ENCODE data around the gene PITPNC1. TPM values are rescaled to one million over a fixed set of nuclear protein-coding genes. Genes with fewer than 3 reads are reported as not detected.
A peak's percentile ranks its signal among the peaks of the same experiment; 100 is the strongest.

PITPNC1 gene
- total RNA-seq, 1 experiment from 2014 or later = 20.8 TPM

DNA sequence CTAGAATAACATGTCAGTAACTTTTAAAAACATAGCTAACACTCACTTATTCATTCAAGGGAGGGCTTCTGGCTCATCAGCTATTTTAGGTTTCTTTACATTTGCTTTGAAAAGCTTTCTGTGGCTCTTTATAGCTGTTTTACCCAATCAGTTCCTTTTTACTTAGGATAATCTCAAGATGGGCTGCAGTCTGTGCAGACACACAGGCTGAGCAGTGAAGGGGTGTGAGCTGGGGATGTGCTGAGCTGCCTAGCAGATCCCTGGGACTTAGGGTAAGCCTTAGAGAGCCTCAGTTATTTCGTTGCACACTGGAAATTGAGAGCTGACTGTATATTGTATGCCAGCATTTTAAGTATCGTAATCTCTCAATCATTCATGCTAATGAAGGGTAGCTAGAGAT is 310.4 kb downstream of the PITPNC1 start:
- in situ Hi-C loops (cut with HindIII; ENCODE audit: low pct_unique_long_range_greater_than_20kb, low sequenced_read_pairs) = no loop called here
- intact Hi-C loops (cut with micrococcal nuclease; ENCODE audit: unreplicated experiment) = no loop called here
- CTCF ChIA-PET = interaction anchor here (0.6 kb wide), 1 partner anchor 80 kb away, joined by 8 read pairs; no protein-coding TSS in a partner anchor

GRCh38 chr17:67689534-67690177 is 312.6 kb downstream of the PITPNC1 start:
- TF ChIP-seq SIN3A (IDR thresholded peaks at IDR 0.05; ENCODE audit: borderline replicate concordance, insufficient read depth, low read depth, low read length) (no peak), POLR2AphosphoS5 (IDR thresholded peaks at IDR 0.05; ENCODE audit: low read depth, low read length) (no peak), REST (IDR thresholded peaks at IDR 0.05; ENCODE audit: insufficient read depth in 1 of 2, low read depth in 2 of 2, low read length in 1 of 2) (no peak), TCF7L2 (IDR thresholded peaks at IDR 0.05; ENCODE audit: low read depth, low read length) (no peak)
- TF ChIP-seq, protein P1, sequence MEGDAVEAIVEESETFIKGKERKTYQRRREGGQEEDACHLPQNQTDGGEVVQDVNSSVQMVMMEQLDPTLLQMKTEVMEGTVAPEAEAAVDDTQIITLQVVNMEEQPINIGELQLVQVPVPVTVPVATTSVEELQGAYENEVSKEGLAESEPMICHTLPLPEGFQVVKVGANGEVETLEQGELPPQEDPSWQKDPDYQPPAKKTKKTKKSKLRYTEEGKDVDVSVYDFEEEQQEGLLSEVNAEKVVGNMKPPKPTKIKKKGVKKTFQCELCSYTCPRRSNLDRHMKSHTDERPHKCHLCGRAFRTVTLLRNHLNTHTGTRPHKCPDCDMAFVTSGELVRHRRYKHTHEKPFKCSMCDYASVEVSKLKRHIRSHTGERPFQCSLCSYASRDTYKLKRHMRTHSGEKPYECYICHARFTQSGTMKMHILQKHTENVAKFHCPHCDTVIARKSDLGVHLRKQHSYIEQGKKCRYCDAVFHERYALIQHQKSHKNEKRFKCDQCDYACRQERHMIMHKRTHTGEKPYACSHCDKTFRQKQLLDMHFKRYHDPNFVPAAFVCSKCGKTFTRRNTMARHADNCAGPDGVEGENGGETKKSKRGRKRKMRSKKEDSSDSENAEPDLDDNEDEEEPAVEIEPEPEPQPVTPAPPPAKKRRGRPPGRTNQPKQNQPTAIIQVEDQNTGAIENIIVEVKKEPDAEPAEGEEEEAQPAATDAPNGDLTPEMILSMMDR (IDR thresholded peaks at IDR 0.05) = peak; percentile 69; the same call in 1 of the 2 replicates
- BruUV-seq (replicated peaks) = no TSS peak
- no peaks in the 10 kb centered on the region for H3K27me3 ChIP-seq (ENCODE audit: control insufficient read depth, insufficient read depth, low read length)
- ChIA-PET POLR2A (no interaction called here), CTCF (interaction anchor here (0.5 to 0.7 kb wide), 2 partner anchors 81 to 305 kb away, joined by 3 to 5 read pairs; no protein-coding TSS in a partner anchor)
- in situ Hi-C loops (cut with HindIII; ENCODE audit: low pct_unique_long_range_greater_than_20kb, low sequenced_read_pairs) = no loop called here
- intact Hi-C loops (cut with micrococcal nuclease; ENCODE audit: unreplicated experiment) = loop anchor here (2.0 kb wide), 1 partner anchor 315 kb away; no protein-coding TSS in a partner anchor
- no peaks in the 10 kb centered on the region for H3K9me3 ChIP-seq (ENCODE audit: control insufficient read depth, insufficient read depth, low read depth, low read length)
- H3K27ac ChIP-seq (ENCODE audit: low read length) = no peak overlapping the region
- no peaks in the 10 kb centered on the region for H3K36me3 ChIP-seq (ENCODE audit: control insufficient read depth, insufficient read depth, low read length)
- H3K4me3 ChIP-seq (ENCODE audit: low read depth in 2 of 2, low read length in 2 of 2) = no peak overlapping the region
- no peaks in the 10 kb centered on the region for H3K4me1 ChIP-seq (ENCODE audit: control insufficient read depth, insufficient read depth, low read length)
- ATAC-seq (no peak), DNase-seq (ENCODE audit: low read depth, low spot score) (peak; percentile 22)

More for the DNA sequence above, 310.4 kb downstream of the PITPNC1 start:
- no peaks in the 10 kb centered on the region for H3K9me3 ChIP-seq (ENCODE audit: control insufficient read depth, insufficient read depth, low read depth, low read length)
- POLR2A ChIA-PET = interaction anchor here (0.6 to 0.7 kb wide), 2 partner anchors 404 to 1471 kb away, joined by 4 read pairs; no protein-coding TSS in a partner anchor
- H3K27ac ChIP-seq (ENCODE audit: low read length) = no peak overlapping the region
- ATAC-seq (no peak), DNase-seq (ENCODE audit: low read depth, low spot score) (no peak)
- no TSS peak for BruUV-seq (replicated peaks)
- no peaks in the 10 kb centered on the region for H3K4me1 ChIP-seq (ENCODE audit: control insufficient read depth, insufficient read depth, low read length)
- H3K27me3 ChIP-seq (ENCODE audit: control insufficient read depth, insufficient read depth, low read length) = no peaks in the 10 kb centered on the region
- H3K36me3 ChIP-seq (ENCODE audit: control insufficient read depth, insufficient read depth, low read length) = no peaks in the 10 kb centered on the region
- TF ChIP-seq REST (IDR thresholded peaks at IDR 0.05; ENCODE audit: insufficient read depth in 1 of 2, low read depth in 2 of 2, low read length in 1 of 2) (no peak), SIN3A (IDR thresholded peaks at IDR 0.05; ENCODE audit: borderline replicate concordance, insufficient read depth, low read depth, low read length) (no peak), POLR2AphosphoS5 (IDR thresholded peaks at IDR 0.05; ENCODE audit: low read depth, low read length) (no peak), TCF7L2 (IDR thresholded peaks at IDR 0.05; ENCODE audit: low read depth, low read length) (no peak)
- TF ChIP-seq, protein P1 (IDR thresholded peaks at IDR 0.05) = no peak
- H3K4me3 ChIP-seq (ENCODE audit: low read depth in 2 of 2, low read length in 2 of 2) = no peak overlapping the region

All from Panc1 (cell line).